HCT116 (cell line): ENCODE data around the gene GRM4. TPM values are rescaled to one million over a fixed set of nuclear protein-coding genes. Genes with fewer than 3 reads are reported as not detected.
A peak's percentile ranks its signal among the peaks of the same experiment; 100 is the strongest.

Experiments used
- ATAC-seq: fragments of 200-7000 bp; cut with Tn5 transposase; 2 replicates; pipeline ENCODE4 v1.9.1; 2020; ENCODE audit warnings: mild to moderate bottlenecking, moderate library complexity
- BruUV-seq: library from RNA; stranded (reverse); fragments of 400-500 nt; replicated peaks from 2 replicates; lab custom pipeline; 2021; lab: Mats Ljungman, UMichigan
- CTCF ChIA-PET: fragments of 300-600 bp; sonication (Branson Sonifier 250); formaldehyde crosslinking; loops from one replicate; lab custom pipeline; 2021; ENCODE audit warnings: antibody characterized with exemption; lab: Charles Lee
- POLR2A ChIA-PET: fragments of 300-600, 350-600 bp; sonication (Branson Sonifier 250); formaldehyde crosslinking; loops from one replicate; lab custom pipeline; 2021; ENCODE audit warnings: antibody characterized with exemption; lab: Charles Lee
- RAD21 ChIA-PET, 2 experiments: fragments of 300-600 bp; sonication (Branson Sonifier 250); formaldehyde crosslinking; loops; one replicate each; lab custom pipeline; 2023; ENCODE audit warnings: low total read pairs in 2 of 2; ENCODE audit not compliant: uncharacterized antibody in 2 of 2, unreplicated experiment in 2 of 2, low non-redundant PET in 1 of 2; lab: Charles Lee
- DNase-seq: peaks from one replicate; pipeline ENCODE4 v3.0.0-alpha.2; 2010; ENCODE audit warnings: low read depth, low spot score
- H2AFZ ChIP-seq: fragments of 200-600 bp; shearing (Covaris generic), sonication (generic); 2 replicates; pipeline ENCODE4 v1.6.1; 2017; ENCODE audit warnings: low read depth, mixed run types, mixed read lengths, antibody characterized with exemption, low read length; ENCODE audit not compliant: poor library complexity, severe bottlenecking
- H3K27ac ChIP-seq: 2 replicates; pipeline ENCODE4 v1.5.1; 2012; ENCODE audit warnings: low read depth, low read length
- H3K27me3 ChIP-seq: fragments of 200-600 bp; sonication (generic); 2 replicates; pipeline ENCODE4 v1.6.1; 2016; ENCODE audit warnings: mixed run types, low read length, mixed read lengths; ENCODE audit not compliant: insufficient read depth
- H3K36me3 ChIP-seq, 2 experiments: fragments of 200-500 bp in 1 of 2; fragments of 200-600 bp in 1 of 2; sonication (Bioruptor generic) in 1 of 2; sonication (generic) in 1 of 2; 2 replicates each; pipeline versions ENCODE4 v1.5.1 to v1.6.1; 2014 to 2016; ENCODE audit warnings: low read length in 2 of 2, inconsistent platforms in 1 of 2, mixed read lengths in 1 of 2, mixed run types in 1 of 2; ENCODE audit not compliant: insufficient read depth in 2 of 2, control insufficient read depth in 1 of 2
- H3K4me1 ChIP-seq, 2 experiments: fragments of 200-600 bp in 1 of 2; sonication (generic) in 1 of 2; 2 replicates each; pipeline versions ENCODE4 v1.5.1 to v1.6.1; 2012 to 2017; ENCODE audit warnings: low read length in 2 of 2, inconsistent platforms in 1 of 2, mild to moderate bottlenecking in 1 of 2, mixed read lengths in 1 of 2, mixed run types in 1 of 2, moderate library complexity in 1 of 2; ENCODE audit not compliant: insufficient read depth in 2 of 2, control insufficient read depth in 1 of 2
- H3K4me2 ChIP-seq: fragments of 200-600 bp; sonication (generic); 2 replicates; pipeline ENCODE4 v1.6.1; 2017; ENCODE audit warnings: mixed run types, low read length, mixed read lengths
- H3K4me3 ChIP-seq, 2 experiments: fragments of 200-600 bp in 1 of 2; sonication (generic) in 1 of 2; replicated peaks in 1 of 2; 2 replicates each; pipeline ENCODE4 v1.5.1; 2011 to 2016; ENCODE audit warnings: low read length in 2 of 2, control low read depth in 1 of 2, low read depth in 1 of 2, mild to moderate bottlenecking in 1 of 2, mixed read lengths in 1 of 2, mixed run types in 1 of 2
- H3K79me2 ChIP-seq: fragments of 200-600 bp; sonication (generic); 2 replicates; pipeline ENCODE4 v1.6.1; 2017; ENCODE audit warnings: mild to moderate bottlenecking, mixed run types, low read length, moderate library complexity, mixed read lengths; ENCODE audit not compliant: insufficient read depth
- H3K9ac ChIP-seq: fragments of 200-600 bp; sonication (generic); 2 replicates; pipeline ENCODE4 v1.6.1; 2016; ENCODE audit warnings: low read length, mixed read lengths
- H3K9me2 ChIP-seq: fragments of 200-600 bp; sonication (generic), shearing (Covaris generic); 2 replicates; pipeline ENCODE4 v1.6.1; 2017; ENCODE audit warnings: mixed run types, mild to moderate bottlenecking, moderate library complexity; ENCODE audit not compliant: insufficient read depth
- H3K9me3 ChIP-seq, 2 experiments: fragments of 200-500 bp in 1 of 2; fragments of 200-600 bp in 1 of 2; sonication (Bioruptor generic) in 1 of 2; sonication (generic) in 1 of 2; 2 replicates each; pipeline ENCODE4 v1.6.1; 2014 to 2017; ENCODE audit warnings: low read length in 2 of 2, mixed read lengths in 2 of 2, inconsistent platforms in 1 of 2, low read depth in 1 of 2, mild to moderate bottlenecking in 1 of 2, mixed run types in 1 of 2, moderate library complexity in 1 of 2; ENCODE audit not compliant: control insufficient read depth in 1 of 2, insufficient read depth in 1 of 2
- H4K20me1 ChIP-seq: fragments of 200-600 bp; sonication (generic), shearing (Covaris generic); 2 replicates; pipeline ENCODE4 v1.6.1; 2017; ENCODE audit warnings: mixed run types, mild to moderate bottlenecking, moderate library complexity; ENCODE audit not compliant: insufficient read depth
- CTCF ChIP-seq, 3 experiments: fragments of 200-600 bp in 1 of 3; sonication (generic) in 1 of 3; IDR thresholded peaks in 2 of 3; conservative IDR thresholded peaks in 1 of 3; 2 replicates each; pipeline ENCODE4 v1.5.1; 2012 to 2017; ENCODE audit warnings: low read depth in 2 of 3, low read length in 2 of 3, antibody characterized with exemption in 1 of 3, borderline replicate concordance in 1 of 3, control low read depth in 1 of 3, mild to moderate bottlenecking in 1 of 3, mixed read lengths in 1 of 3, mixed run types in 1 of 3, moderate library complexity in 1 of 3; ENCODE audit not compliant: insufficient read depth in 1 of 3
- EZH2 ChIP-seq: fragments of 200-600 bp; sonication (generic); IDR thresholded peaks from 2 replicates; pipeline ENCODE4 v1.6.1; 2017; ENCODE audit warnings: antibody characterized with exemption, mixed run types
- EZH2phosphoT487 ChIP-seq: fragments of 200-600 bp; IDR thresholded peaks from 2 replicates; pipeline ENCODE4 v1.6.1; 2018; ENCODE audit warnings: antibody characterized with exemption, borderline replicate concordance
- FOSL1 ChIP-seq: IDR thresholded peaks from 2 replicates; pipeline ENCODE4 v1.6.1; 2012; ENCODE audit warnings: low read depth
- JUND ChIP-seq: IDR thresholded peaks from 2 replicates; pipeline ENCODE4 v1.6.1; 2012
- MAX ChIP-seq: IDR thresholded peaks from 2 replicates; pipeline ENCODE4 v1.6.1; 2012
- POLR2A ChIP-seq: IDR thresholded peaks from 2 replicates; pipeline ENCODE4 v1.7.0; 2011; ENCODE audit warnings: borderline replicate concordance; ENCODE audit not compliant: insufficient read depth, insufficient read length; ENCODE audit errors: extremely low read depth
- POLR2AphosphoS5 ChIP-seq: IDR thresholded peaks from 2 replicates; pipeline ENCODE4 v1.6.1; 2011; ENCODE audit warnings: mild to moderate bottlenecking, low read depth, low read length, moderate library complexity
- RAD21 ChIP-seq: IDR thresholded peaks from 2 replicates; pipeline ENCODE4 v1.6.1; 2012; ENCODE audit warnings: low read depth, mild to moderate bottlenecking
- SP1 ChIP-seq: IDR thresholded peaks from 2 replicates; pipeline ENCODE4 v1.6.1; 2012; ENCODE audit warnings: low read depth
- SRF ChIP-seq: IDR thresholded peaks from 2 replicates; pipeline ENCODE4 v1.6.1; 2012; ENCODE audit warnings: low read depth
- TCF7L2 ChIP-seq: IDR thresholded peaks from 2 replicates; pipeline ENCODE4 v1.7.0; 2011; ENCODE audit warnings: borderline replicate concordance, inconsistent platforms; ENCODE audit not compliant: insufficient read depth, insufficient read length; ENCODE audit errors: extremely low read depth
- YY1 ChIP-seq: IDR thresholded peaks from 2 replicates; pipeline ENCODE4 v1.6.1; 2011; ENCODE audit warnings: low read length, low read depth, moderate library complexity, mild to moderate bottlenecking; ENCODE audit not compliant: insufficient replicate concordance; ENCODE audit errors: extremely low read depth
- ZNF274 ChIP-seq: fragments of 200-500 bp; sonication (Bioruptor generic); IDR thresholded peaks from 2 replicates; pipeline ENCODE4 v1.6.1; 2014; ENCODE audit warnings: mild to moderate bottlenecking, low read depth, low read length, inconsistent platforms
- intact Hi-C: fragments of 100-400 bp; cut with micrococcal nuclease; formaldehyde crosslinking; loops from 2 replicates; pipeline ENCODE4 v1.10.0; 2022
- total RNA-seq: library from RNA; stranded (reverse); gene quantifications from one replicate; pipeline ENCODE4 v1.2.1, GENCODE V29; 2021; ENCODE audit not compliant: unreplicated experiment

The GRM4 gene
- total RNA-seq, 1 experiment from 2014 or later: 2.6 TPM

GRCh38 chr6:34027445-34027936 is 118.4 kb downstream of the GRM4 start:
- CTCF ChIA-PET: interaction anchor here (0.7 to 3.8 kb wide), 26 partner anchors 9 to 316 kb away, joined by 3 to 67 read pairs (median 6); partner anchors contain the start of gene UQCC2
- no peak overlapping the region for H3K9ac ChIP-seq
- ATAC-seq (peak; percentile 96), DNase-seq (peak; percentile 15)
- H3K27me3 ChIP-seq: no peaks in the 10 kb centered on the region
- H4K20me1 ChIP-seq: no peaks in the 10 kb centered on the region
- H3K4me3 ChIP-seq: no peak overlapping the region
- no peak overlapping the region for H2AFZ ChIP-seq
- no peaks in the 10 kb centered on the region for H3K79me2 ChIP-seq
- intact Hi-C loops: loop anchor here (1.0 to 2.0 kb wide), 3 partner anchors 59 to 259 kb away; no protein-coding TSS in a partner anchor
- no TSS peak for BruUV-seq
- RAD21 ChIA-PET: interaction anchor here (0.7 to 1.5 kb wide), 7 partner anchors 44 to 260 kb away, joined by 3 to 7 read pairs (median 4); no protein-coding TSS in a partner anchor
- no peak overlapping the region; the same call in 1 of the 2 replicates for H3K27ac ChIP-seq
- no peaks in the 10 kb centered on the region for H3K9me2 ChIP-seq
- POLR2A ChIA-PET: interaction anchor here (1.1 kb wide), 1 partner anchor 256 kb away, joined by 3 read pairs; no protein-coding TSS in a partner anchor
- H3K4me2 ChIP-seq: no peak overlapping the region
- TF ChIP-seq POLR2AphosphoS5 (no peak), SP1 (no peak), EZH2phosphoT487 (no peak), RAD21 (peak; percentile 95), CTCF (IDR thresholded peaks at IDR 0.05 in 2 of 3, conservative IDR thresholded peaks at IDR 0.05 in 1 of 3; ENCODE audit: borderline replicate concordance in 1 of 3, insufficient read depth in 1 of 3, low read depth in 2 of 3, low read length in 2 of 3) (peak; percentile 88 to 96 (median 95))
- no peaks in the 10 kb centered on the region for H3K36me3 ChIP-seq
- H3K4me1 ChIP-seq: no peaks in the 10 kb centered on the region
- H3K9me3 ChIP-seq: no peaks in the 10 kb centered on the region

- no TSS peak for BruUV-seq
- ATAC-seq (no peak), DNase-seq (no peak)
- H3K4me1 ChIP-seq: peaks cover 4 to 10% of the 10 kb centered on the region in 2 experiments; a peak in 2 of 4 replicates
- no peak overlapping the region for H3K9ac ChIP-seq
- H3K36me3 ChIP-seq: no peaks in the 10 kb centered on the region
- H3K4me2 ChIP-seq: no peak overlapping the region
- no peak for TF ChIP-seq MAX
- TF ChIP-seq TCF7L2: no peak
- TF ChIP-seq EZH2phosphoT487: no peak
- TF ChIP-seq POLR2A: no peak
- TF ChIP-seq POLR2AphosphoS5: no peak
- TF ChIP-seq EZH2: no peak
- TF ChIP-seq ZNF274: no peak
- TF ChIP-seq JUND: no peak
- no peak for TF ChIP-seq FOSL1
- TF ChIP-seq YY1: no peak
- TF ChIP-seq SRF: no peak
- no peak overlapping the region for H2AFZ ChIP-seq
- ChIA-PET CTCF (interaction anchor here (3.8 kb wide), 1 partner anchor 255 kb away, joined by 67 read pairs; no protein-coding TSS in a partner anchor), POLR2A (no interaction called here), RAD21 (no interaction called here)
- H3K4me3 ChIP-seq: no peak overlapping the region
- H4K20me1 ChIP-seq: no peaks in the 10 kb centered on the region
- no peaks in the 10 kb centered on the region for H3K9me3 ChIP-seq
- intact Hi-C loops: loop anchor here (2.0 kb wide), 1 partner anchor 57 kb away; no protein-coding TSS in a partner anchor
- H3K27ac ChIP-seq: no peak overlapping the region
- no peaks in the 10 kb centered on the region for H3K9me2 ChIP-seq
- H3K79me2 ChIP-seq: no peaks in the 10 kb centered on the region
- no peaks in the 10 kb centered on the region for H3K27me3 ChIP-seq
Measured at GRCh38 chr6:34025861-34026260, 120.0 kb downstream of the GRM4 start.
